SK-N-DZ (cell line): Measurements from ENCODE around the gene TMEM11.
A peak's percentile ranks its signal among the peaks of the same experiment; 100 is the strongest.
"Not testable (repeated sequence)": the region's sequence is repeated elsewhere in the genome, so short reads cannot be mapped to it uniquely, and the experiment has no call there.

Experiments used
- DNase-seq: peaks from one replicate; pipeline ENCODE4 v3.0.0-alpha.2; 2015; ENCODE audit warnings: low spot score

The TMEM11 gene

GRCh38 chr17:21242780-21243515 lies 29.0 kb upstream of the TMEM11 start:
- DNase-seq = no peak

- DNase-seq = no peak
Measured at GRCh38 chr17:21242026-21242697, 28.2 kb upstream of the TMEM11 start.

- DNase-seq = no peak
Measured at GRCh38 chr17:21241564-21241963, 27.6 kb upstream of the TMEM11 start.

- no peak for DNase-seq
Measured at GRCh38 chr17:21240369-21241055, 26.6 kb upstream of the TMEM11 start.

GRCh38 chr17:21239680-21240368 lies 25.9 kb upstream of the TMEM11 start:
- peak; percentile 54 for DNase-seq

- no peak for DNase-seq
Measured at GRCh38 chr17:21235921-21236320, 22.0 kb upstream of the TMEM11 start.

- no peak for DNase-seq
Measured at GRCh38 chr17:21233581-21234347, 19.8 kb upstream of the TMEM11 start.

- no peak for DNase-seq
Measured at GRCh38 chr17:21232033-21232749, 18.2 kb upstream of the TMEM11 start.

- no peak for DNase-seq
Measured at GRCh38 chr17:21231533-21231932, 17.6 kb upstream of the TMEM11 start.

GRCh38 chr17:21228845-21229244 lies 14.9 kb upstream of the TMEM11 start:
- no peak for DNase-seq

- DNase-seq = no peak
Measured at GRCh38 chr17:21228111-21228510, 14.2 kb upstream of the TMEM11 start.

GRCh38 chr17:21227277-21227676 lies 13.3 kb upstream of the TMEM11 start:
- not testable (repeated sequence) for DNase-seq

- DNase-seq = no peak
Measured at GRCh38 chr17:21223086-21223485, 9.1 kb upstream of the TMEM11 start.

GRCh38 chr17:21218831-21219380 lies 4.9 kb upstream of the TMEM11 start:
- no peak for DNase-seq

- no peak for DNase-seq
Measured at GRCh38 chr17:21218101-21218500, 4.1 kb upstream of the TMEM11 start.

GRCh38 chr17:21217346-21217745 lies 3.4 kb upstream of the TMEM11 start:
- no peak for DNase-seq

- DNase-seq = no peak
Measured at GRCh38 chr17:21215935-21216334, 2.0 kb upstream of the TMEM11 start.

- DNase-seq = no peak
Measured at GRCh38 chr17:21214777-21215541, 998 bp upstream of the TMEM11 start.

- no peak for DNase-seq
Measured at GRCh38 chr17:21213638-21214014, 335 bp downstream of the TMEM11 start.
